Astrocyte (in vitro differentiated cells and primary cell): ENCODE results near the gene FARS2.

Experiments
- CTCF ChIP-seq: IDR thresholded peaks from 2 replicates; pipeline ENCODE4 v1.5.1; 2011; ENCODE audit warnings: low read depth, mild to moderate bottlenecking, inconsistent platforms, low read length, moderate library complexity; ENCODE audit not compliant: insufficient read depth
- EZH2 ChIP-seq: IDR thresholded peaks from 2 replicates; pipeline ENCODE4 v1.6.1; 2012; ENCODE audit warnings: mild to moderate bottlenecking, low read length, inconsistent platforms; ENCODE audit not compliant: insufficient read depth

DNA sequence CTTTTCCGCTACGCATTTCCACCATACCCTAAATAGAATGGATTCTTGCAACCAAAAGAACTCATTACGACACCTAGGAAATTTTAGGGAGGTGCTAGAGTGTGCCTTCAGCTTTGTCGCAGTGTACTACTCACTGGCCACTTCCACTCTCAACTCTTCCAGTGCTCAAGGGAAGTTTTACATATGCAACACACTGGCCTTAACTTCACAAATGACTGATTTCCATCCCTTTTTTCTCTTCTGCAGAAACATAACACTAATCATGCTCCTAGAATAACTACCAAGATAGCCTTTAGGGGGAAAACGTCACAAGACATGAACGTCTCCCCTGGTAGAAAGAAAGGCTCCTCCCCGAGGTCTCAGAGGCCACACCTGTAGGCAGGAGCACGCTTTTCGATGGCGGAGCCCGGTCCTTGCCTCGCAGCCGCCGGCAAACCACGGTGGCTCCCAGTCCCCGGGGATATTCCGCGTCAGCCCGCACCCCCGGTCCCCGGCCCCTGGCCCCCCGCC is 1.1 kb upstream of the FARS2 start:
- no peak for TF ChIP-seq CTCF
- no peak for TF ChIP-seq EZH2
